Hepatocyte (in vitro differentiated cells): ENCODE measurements around the gene EXOC2.

Experiments used
- CTCF ChIP-seq: fragments of 200-600 bp; sonication (generic); IDR thresholded peaks from 2 replicates; pipeline ENCODE4 v1.5.1; 2016; ENCODE audit warnings: antibody characterized with exemption, mild to moderate bottlenecking; ENCODE audit not compliant: poor library complexity
- EZH2 ChIP-seq: fragments of 200-600 bp; sonication (generic); IDR thresholded peaks from 2 replicates; pipeline ENCODE4 v1.6.1; 2016; ENCODE audit warnings: antibody characterized with exemption, mild to moderate bottlenecking, borderline replicate concordance
- EZH2phosphoT487 ChIP-seq: fragments of 200-600 bp; sonication (generic); IDR thresholded peaks from one replicate; pipeline ENCODE4 v1.6.1; 2018; ENCODE audit warnings: antibody characterized with exemption, mild to moderate bottlenecking, low read depth, moderate library complexity; ENCODE audit not compliant: unreplicated experiment, severe bottlenecking

GRCh38 chr6:509676-510075 is 183.3 kb downstream of the EXOC2 start:
- TF ChIP-seq CTCF (no peak), EZH2 (no peak), EZH2phosphoT487 (no peak)
